Neural cell (in vitro differentiated cells): ENCODE measurements around the gene FHOD3. TPM values are rescaled to one million over a fixed set of nuclear protein-coding genes. Genes with fewer than 3 reads are reported as not detected.

ENCODE experiments used
- H2AFZ ChIP-seq: fragments of 200-600, 300-800 bp; sonication (generic), shearing (Covaris generic); 2 replicates; pipeline ENCODE4 v1.6.0; 2014; ENCODE audit warnings: low read depth, mild to moderate bottlenecking, antibody characterized with exemption, low read length, moderate library complexity
- H3F3A ChIP-seq: fragments of 200-600 bp; shearing (Covaris generic); 2 replicates; pipeline ENCODE4 v1.6.1; 2016; ENCODE audit warnings: mild to moderate bottlenecking, moderate library complexity, mixed read lengths, antibody characterized with exemption, low read length; ENCODE audit not compliant: insufficient read depth, poor library complexity, severe bottlenecking
- H3K27ac ChIP-seq: fragments of 200-600, 300-800 bp; sonication (generic), shearing (Covaris generic); 2 replicates; pipeline ENCODE4 v1.5.1; 2014; ENCODE audit warnings: mild to moderate bottlenecking, low read length, moderate library complexity
- H3K27me3 ChIP-seq: fragments of 300-800, 200-600 bp; sonication (generic), shearing (Covaris generic); 2 replicates; pipeline ENCODE4 v1.6.0; 2014; ENCODE audit warnings: mild to moderate bottlenecking, low read depth, low read length, moderate library complexity; ENCODE audit not compliant: insufficient read depth
- H3K36me3 ChIP-seq: fragments of 300-800, 200-600 bp; sonication (generic), shearing (Covaris generic); 2 replicates; pipeline ENCODE4 v1.5.1; 2014; ENCODE audit warnings: mild to moderate bottlenecking, antibody characterized with exemption, low read length, moderate library complexity; ENCODE audit not compliant: insufficient read depth
- H3K4me2 ChIP-seq: fragments of 300-800, 200-600 bp; sonication (generic), shearing (Covaris generic); 2 replicates; pipeline ENCODE4 v1.6.0; 2014; ENCODE audit warnings: mild to moderate bottlenecking, low read length
- H3K4me3 ChIP-seq: fragments of 300-800, 200-600 bp; sonication (generic), shearing (Covaris generic); 2 replicates; pipeline ENCODE4 v1.5.1; 2014; ENCODE audit warnings: mild to moderate bottlenecking, low read length, moderate library complexity
- H3K79me2 ChIP-seq: fragments of 200-600 bp; shearing (Covaris generic); replicated peaks from 2 replicates; pipeline ENCODE4 v1.6.0; 2014; ENCODE audit warnings: mild to moderate bottlenecking, low read length, moderate library complexity; ENCODE audit not compliant: insufficient read depth
- H3K9ac ChIP-seq: fragments of 300-800, 200-600 bp; sonication (generic), shearing (Covaris generic); 2 replicates; pipeline ENCODE4 v1.6.1; 2016; ENCODE audit warnings: mild to moderate bottlenecking, low read length, mixed read lengths
- H3K9me2 ChIP-seq: fragments of 200-600 bp; shearing (Covaris generic); 2 replicates; pipeline ENCODE4 v1.6.1; 2016; ENCODE audit warnings: mild to moderate bottlenecking, low read length, mixed read lengths; ENCODE audit not compliant: insufficient read depth
- H3K9me3 ChIP-seq: fragments of 200-600, 300-800 bp; sonication (generic), shearing (Covaris generic); 2 replicates; pipeline ENCODE4 v1.6.1; 2016; ENCODE audit warnings: mild to moderate bottlenecking, mixed run types, low read length, moderate library complexity, mixed read lengths
- H4K20me1 ChIP-seq: fragments of 200-600 bp; shearing (Covaris generic); 2 replicates; pipeline ENCODE4 v1.6.1; 2016; ENCODE audit warnings: mild to moderate bottlenecking, mixed run types; ENCODE audit not compliant: insufficient read depth
- EP300 ChIP-seq: fragments of 450-650 bp; conservative IDR thresholded peaks from 2 replicates; pipeline ENCODE4 v1.6.1; 2014; ENCODE audit warnings: antibody characterized with exemption, mild to moderate bottlenecking, moderate library complexity; ENCODE audit not compliant: poor library complexity, severe bottlenecking
- EZH2 ChIP-seq: fragments of 200-600, 300-800 bp; shearing (Covaris generic), sonication (generic); IDR thresholded peaks from 2 replicates; pipeline ENCODE4 v1.6.1; 2014; ENCODE audit warnings: antibody characterized with exemption, low read length, borderline replicate concordance, mild to moderate bottlenecking; ENCODE audit not compliant: insufficient read depth, poor library complexity, severe bottlenecking
- MXI1 ChIP-seq: fragments of 450-650 bp; conservative IDR thresholded peaks from 2 replicates; pipeline ENCODE4 v1.6.1; 2014; ENCODE audit warnings: antibody characterized with exemption, mild to moderate bottlenecking; ENCODE audit not compliant: poor library complexity, severe bottlenecking
- POLR2AphosphoS5 ChIP-seq: IDR thresholded peaks from 2 replicates; pipeline ENCODE4 v1.6.1; 2012
- RAD21 ChIP-seq: fragments of 450-650 bp; conservative IDR thresholded peaks from 2 replicates; pipeline ENCODE4 v1.6.1; 2014; ENCODE audit warnings: antibody characterized with exemption, mild to moderate bottlenecking, moderate library complexity
- SMC3 ChIP-seq: fragments of 450-650 bp; conservative IDR thresholded peaks from 2 replicates; pipeline ENCODE4 v1.6.1; 2014; ENCODE audit warnings: antibody characterized with exemption, mild to moderate bottlenecking, moderate library complexity; ENCODE audit not compliant: poor library complexity
- TAF1 ChIP-seq: IDR thresholded peaks from 2 replicates; pipeline ENCODE4 v1.6.1; 2012; ENCODE audit warnings: low read depth
- polyA plus RNA-seq: library from polyadenylated mRNA; depleted of rRNA; stranded (reverse); fragments of >200 nt; gene quantifications from 2 replicates; pipeline ENCODE4 v1.2.3, GENCODE V29; 2014
- TF ChIP-seq, protein P1 (sequence below): IDR thresholded peaks from 2 replicates; pipeline ENCODE4 v1.6.1; 2012; ENCODE audit warnings: borderline replicate concordance
- TF ChIP-seq, protein P2 (sequence below): fragments of 450-650 bp; IDR thresholded peaks from 2 replicates; pipeline ENCODE4 v1.5.1; 2014; ENCODE audit warnings: antibody characterized with exemption, mild to moderate bottlenecking, moderate library complexity; ENCODE audit not compliant: poor library complexity, severe bottlenecking

FHOD3 gene
- polyA plus RNA-seq, 1 donor from 2014 or later: 19.4 TPM

DNA sequence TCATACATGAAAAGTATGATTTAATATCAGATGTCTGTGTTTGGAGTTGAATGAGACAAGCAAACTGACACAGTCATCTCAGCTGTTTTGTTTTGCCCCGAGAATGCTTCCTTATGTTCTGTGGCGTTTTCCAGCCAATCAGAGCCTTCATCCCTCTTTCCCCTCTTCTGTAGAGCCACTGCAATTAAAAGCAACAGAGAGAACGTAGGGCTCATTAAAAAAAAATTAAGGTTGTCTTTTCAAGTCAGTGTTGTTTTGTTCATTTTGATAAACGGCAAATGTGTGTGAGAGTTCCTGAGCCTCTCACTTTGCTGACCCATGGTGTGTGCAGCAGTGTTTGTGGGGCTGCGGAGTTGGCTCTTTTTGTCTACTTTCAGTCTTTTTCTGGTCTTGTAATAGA, 216.0 kb downstream of the FHOD3 start:
- TF ChIP-seq EZH2 (no peak), POLR2AphosphoS5 (no peak), EP300 (no peak), SMC3 (no peak), RAD21 (no peak), TAF1 (no peak), MXI1 (no peak)
- TF ChIP-seq, protein P1, sequence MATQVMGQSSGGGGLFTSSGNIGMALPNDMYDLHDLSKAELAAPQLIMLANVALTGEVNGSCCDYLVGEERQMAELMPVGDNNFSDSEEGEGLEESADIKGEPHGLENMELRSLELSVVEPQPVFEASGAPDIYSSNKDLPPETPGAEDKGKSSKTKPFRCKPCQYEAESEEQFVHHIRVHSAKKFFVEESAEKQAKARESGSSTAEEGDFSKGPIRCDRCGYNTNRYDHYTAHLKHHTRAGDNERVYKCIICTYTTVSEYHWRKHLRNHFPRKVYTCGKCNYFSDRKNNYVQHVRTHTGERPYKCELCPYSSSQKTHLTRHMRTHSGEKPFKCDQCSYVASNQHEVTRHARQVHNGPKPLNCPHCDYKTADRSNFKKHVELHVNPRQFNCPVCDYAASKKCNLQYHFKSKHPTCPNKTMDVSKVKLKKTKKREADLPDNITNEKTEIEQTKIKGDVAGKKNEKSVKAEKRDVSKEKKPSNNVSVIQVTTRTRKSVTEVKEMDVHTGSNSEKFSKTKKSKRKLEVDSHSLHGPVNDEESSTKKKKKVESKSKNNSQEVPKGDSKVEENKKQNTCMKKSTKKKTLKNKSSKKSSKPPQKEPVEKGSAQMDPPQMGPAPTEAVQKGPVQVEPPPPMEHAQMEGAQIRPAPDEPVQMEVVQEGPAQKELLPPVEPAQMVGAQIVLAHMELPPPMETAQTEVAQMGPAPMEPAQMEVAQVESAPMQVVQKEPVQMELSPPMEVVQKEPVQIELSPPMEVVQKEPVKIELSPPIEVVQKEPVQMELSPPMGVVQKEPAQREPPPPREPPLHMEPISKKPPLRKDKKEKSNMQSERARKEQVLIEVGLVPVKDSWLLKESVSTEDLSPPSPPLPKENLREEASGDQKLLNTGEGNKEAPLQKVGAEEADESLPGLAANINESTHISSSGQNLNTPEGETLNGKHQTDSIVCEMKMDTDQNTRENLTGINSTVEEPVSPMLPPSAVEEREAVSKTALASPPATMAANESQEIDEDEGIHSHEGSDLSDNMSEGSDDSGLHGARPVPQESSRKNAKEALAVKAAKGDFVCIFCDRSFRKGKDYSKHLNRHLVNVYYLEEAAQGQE: no peak
- TF ChIP-seq, protein P2, sequence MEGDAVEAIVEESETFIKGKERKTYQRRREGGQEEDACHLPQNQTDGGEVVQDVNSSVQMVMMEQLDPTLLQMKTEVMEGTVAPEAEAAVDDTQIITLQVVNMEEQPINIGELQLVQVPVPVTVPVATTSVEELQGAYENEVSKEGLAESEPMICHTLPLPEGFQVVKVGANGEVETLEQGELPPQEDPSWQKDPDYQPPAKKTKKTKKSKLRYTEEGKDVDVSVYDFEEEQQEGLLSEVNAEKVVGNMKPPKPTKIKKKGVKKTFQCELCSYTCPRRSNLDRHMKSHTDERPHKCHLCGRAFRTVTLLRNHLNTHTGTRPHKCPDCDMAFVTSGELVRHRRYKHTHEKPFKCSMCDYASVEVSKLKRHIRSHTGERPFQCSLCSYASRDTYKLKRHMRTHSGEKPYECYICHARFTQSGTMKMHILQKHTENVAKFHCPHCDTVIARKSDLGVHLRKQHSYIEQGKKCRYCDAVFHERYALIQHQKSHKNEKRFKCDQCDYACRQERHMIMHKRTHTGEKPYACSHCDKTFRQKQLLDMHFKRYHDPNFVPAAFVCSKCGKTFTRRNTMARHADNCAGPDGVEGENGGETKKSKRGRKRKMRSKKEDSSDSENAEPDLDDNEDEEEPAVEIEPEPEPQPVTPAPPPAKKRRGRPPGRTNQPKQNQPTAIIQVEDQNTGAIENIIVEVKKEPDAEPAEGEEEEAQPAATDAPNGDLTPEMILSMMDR: no peak
- Histone ChIP-seq H3K79me2 (no peaks in the 10 kb centered on the region), H3K9me3 (no peaks in the 10 kb centered on the region), H3K36me3 (no peaks in the 10 kb centered on the region), H2AFZ (no peak overlapping the region), H3K27ac (no peak overlapping the region), H3F3A (no peaks in the 10 kb centered on the region), H3K9ac (no peak overlapping the region), H3K4me2 (no peak overlapping the region), H4K20me1 (no peaks in the 10 kb centered on the region), H3K9me2 (no peaks in the 10 kb centered on the region), H3K4me3 (no peak overlapping the region), H3K27me3 (no peaks in the 10 kb centered on the region)

DNA sequence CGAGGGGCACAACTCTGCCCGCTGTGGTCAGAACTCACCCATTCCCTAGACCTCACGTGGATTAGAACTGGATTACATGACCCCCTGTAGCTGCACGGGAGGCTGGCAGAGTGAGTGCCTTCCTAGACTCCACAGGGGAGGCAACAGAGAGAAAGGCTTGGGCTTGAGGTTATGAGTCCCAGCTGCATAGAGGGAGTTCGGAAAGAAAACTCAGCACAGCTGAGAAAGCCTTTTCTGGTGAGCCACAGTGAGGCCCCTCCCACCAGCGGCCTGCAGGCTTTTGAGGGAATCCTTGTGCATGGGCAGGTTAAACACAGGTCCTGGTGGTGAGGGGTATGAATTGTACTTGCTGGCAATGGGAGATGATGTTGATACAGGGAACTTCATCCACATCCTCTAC, 217.3 kb downstream of the FHOD3 start:
- Histone ChIP-seq H3K9me2 (no peaks in the 10 kb centered on the region), H3K4me3 (no peak overlapping the region), H2AFZ (no peak overlapping the region), H3K9me3 (no peaks in the 10 kb centered on the region), H3K4me2 (no peak overlapping the region), H3K27ac (no peak overlapping the region), H3F3A (no peaks in the 10 kb centered on the region), H3K9ac (no peak overlapping the region), H3K27me3 (no peaks in the 10 kb centered on the region), H3K79me2 (no peaks in the 10 kb centered on the region), H3K36me3 (no peaks in the 10 kb centered on the region), H4K20me1 (no peaks in the 10 kb centered on the region)
- TF ChIP-seq POLR2AphosphoS5: no peak
- no peak for TF ChIP-seq RAD21

DNA sequence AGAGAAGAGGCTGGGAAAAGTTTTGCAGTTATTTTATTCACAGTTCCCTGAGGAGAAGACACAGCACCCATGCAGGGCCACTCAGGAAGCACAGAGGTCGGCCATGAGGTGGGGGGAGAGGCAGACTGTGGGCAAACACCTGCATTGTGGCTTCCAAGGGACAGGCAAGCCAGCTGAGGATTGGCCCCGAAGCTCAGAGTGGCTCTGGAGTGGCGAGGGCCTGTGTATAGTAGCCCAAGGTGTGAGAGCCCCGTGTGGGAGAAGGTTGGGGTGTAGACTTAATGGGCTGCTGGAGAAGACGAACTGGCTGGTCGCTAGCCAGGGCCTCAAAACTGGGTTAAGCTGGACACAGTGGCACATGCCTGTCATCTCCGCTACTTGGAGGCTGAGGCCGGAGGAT, 218.7 kb downstream of the FHOD3 start:
- H3K9ac ChIP-seq: no peak overlapping the region
- H3F3A ChIP-seq: no peaks in the 10 kb centered on the region
- H3K27me3 ChIP-seq: no peaks in the 10 kb centered on the region
- no peaks in the 10 kb centered on the region for H3K36me3 ChIP-seq
- H3K9me3 ChIP-seq: no peaks in the 10 kb centered on the region
- no peak overlapping the region for H3K4me3 ChIP-seq
- H4K20me1 ChIP-seq: no peaks in the 10 kb centered on the region
- H3K9me2 ChIP-seq: no peaks in the 10 kb centered on the region
- no peak overlapping the region for H2AFZ ChIP-seq
- H3K79me2 ChIP-seq: no peaks in the 10 kb centered on the region
- H3K4me2 ChIP-seq: no peak overlapping the region
- no peak overlapping the region for H3K27ac ChIP-seq
- TF ChIP-seq POLR2AphosphoS5 (no peak), EP300 (no peak), EZH2 (no peak), SMC3 (no peak), MXI1 (no peak), TAF1 (no peak), RAD21 (no peak)
- TF ChIP-seq, protein P1: no peak
- TF ChIP-seq, protein P2: no peak
